Epithelial cell of proximal tubule (primary cell): ENCODE measurements around the gene RPS5. TPM values are rescaled to one million over a fixed set of nuclear protein-coding genes. Genes with fewer than 3 reads are reported as not detected.
"Not testable (repeated sequence)": the region's sequence is repeated elsewhere in the genome, so short reads cannot be mapped to it uniquely, and the experiment has no call there.

Experiments used
- DNase-seq: peaks from one replicate; pipeline ENCODE4 v3.0.0-alpha.2; 2011; ENCODE audit warnings: low read depth
- H3K4me3 ChIP-seq: 2 replicates; pipeline ENCODE4 v1.5.1; 2011; ENCODE audit warnings: low read depth, mild to moderate bottlenecking, low read length
- total RNA-seq: library from RNA; depleted of rRNA; stranded (reverse); fragments of >200 nt; gene quantifications from 2 replicates; pipeline ENCODE4 v1.2.3, GENCODE V29; 2015
- TF ChIP-seq, protein P1 (sequence below): conservative IDR thresholded peaks from 2 replicates; pipeline ENCODE4 v1.5.1; 2012; ENCODE audit warnings: low read depth, mild to moderate bottlenecking, low read length

Gene RPS5
- 1,628 and 2,421 TPM in 2 replicates for total RNA-seq

DNA sequence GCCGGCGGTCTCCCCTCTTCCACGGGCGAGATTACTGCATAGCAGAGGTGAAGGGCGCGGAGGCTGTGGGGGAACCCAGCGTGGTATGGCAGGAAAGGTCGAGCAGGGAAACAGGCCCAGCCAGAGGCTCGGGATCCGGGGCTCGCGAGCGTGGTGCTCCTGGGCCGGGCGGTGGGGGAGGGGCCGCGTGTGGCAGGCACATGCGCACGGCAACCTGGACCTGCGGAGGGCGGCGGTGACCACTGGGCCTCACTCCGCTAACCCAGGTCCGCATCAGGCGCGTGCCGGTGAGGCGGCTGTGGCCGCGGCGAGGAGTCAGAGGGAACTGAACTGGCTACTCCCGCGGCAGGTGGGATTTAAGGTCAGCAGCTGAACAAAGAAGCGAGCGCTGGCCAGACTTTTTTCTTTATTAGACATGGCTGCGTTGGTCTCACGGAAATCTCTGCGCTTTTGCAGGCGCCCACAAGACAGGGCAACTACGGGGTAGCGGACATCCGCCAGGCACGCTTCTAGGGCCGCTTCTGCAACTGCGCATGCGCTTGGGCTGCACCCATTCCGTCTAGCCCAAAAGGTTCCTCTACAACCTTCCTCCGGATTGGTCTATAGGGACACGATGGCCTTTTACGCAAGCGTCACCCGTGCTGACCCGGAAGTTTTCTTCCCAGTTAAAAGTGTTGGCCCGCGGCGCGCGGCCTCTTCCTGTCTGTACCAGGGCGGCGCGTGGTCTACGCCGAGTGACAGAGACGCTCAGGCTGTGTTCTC is at the start of gene RPS5:
RPS5 (plus strand) TSS at position 694 of the 762 bp plus-strand sequence. CDS start 869 bp downstream, outside the sequence.
- H3K4me3 ChIP-seq, result peak within 1 kb of the TSS; percentile 71
- TF ChIP-seq, protein P1, sequence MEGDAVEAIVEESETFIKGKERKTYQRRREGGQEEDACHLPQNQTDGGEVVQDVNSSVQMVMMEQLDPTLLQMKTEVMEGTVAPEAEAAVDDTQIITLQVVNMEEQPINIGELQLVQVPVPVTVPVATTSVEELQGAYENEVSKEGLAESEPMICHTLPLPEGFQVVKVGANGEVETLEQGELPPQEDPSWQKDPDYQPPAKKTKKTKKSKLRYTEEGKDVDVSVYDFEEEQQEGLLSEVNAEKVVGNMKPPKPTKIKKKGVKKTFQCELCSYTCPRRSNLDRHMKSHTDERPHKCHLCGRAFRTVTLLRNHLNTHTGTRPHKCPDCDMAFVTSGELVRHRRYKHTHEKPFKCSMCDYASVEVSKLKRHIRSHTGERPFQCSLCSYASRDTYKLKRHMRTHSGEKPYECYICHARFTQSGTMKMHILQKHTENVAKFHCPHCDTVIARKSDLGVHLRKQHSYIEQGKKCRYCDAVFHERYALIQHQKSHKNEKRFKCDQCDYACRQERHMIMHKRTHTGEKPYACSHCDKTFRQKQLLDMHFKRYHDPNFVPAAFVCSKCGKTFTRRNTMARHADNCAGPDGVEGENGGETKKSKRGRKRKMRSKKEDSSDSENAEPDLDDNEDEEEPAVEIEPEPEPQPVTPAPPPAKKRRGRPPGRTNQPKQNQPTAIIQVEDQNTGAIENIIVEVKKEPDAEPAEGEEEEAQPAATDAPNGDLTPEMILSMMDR, result no peak
- DNase-seq, result peak; percentile 91

DNA sequence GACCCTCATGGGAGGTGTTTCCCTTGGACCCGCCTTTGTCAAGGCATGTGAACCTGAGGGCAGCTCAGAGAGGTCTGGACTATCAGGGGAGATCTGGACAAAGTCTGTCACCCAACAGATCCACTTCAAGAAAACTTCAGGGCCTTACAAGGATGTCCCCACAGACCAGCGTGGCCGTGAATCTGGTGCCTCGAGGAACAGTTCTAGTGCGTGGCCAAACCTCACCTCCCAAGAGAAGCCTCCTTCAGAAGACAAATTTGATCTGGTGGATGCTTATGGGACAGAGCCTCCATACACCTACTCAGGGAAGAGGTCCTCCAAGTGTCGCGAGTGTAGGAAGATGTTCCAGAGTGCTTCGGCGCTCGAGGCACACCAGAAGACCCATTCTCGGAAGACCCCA is 48.7 kb upstream of the RPS5 start:
- no peak overlapping the region for H3K4me3 ChIP-seq
- TF ChIP-seq, protein P1, result no peak
- DNase-seq, result no peak

DNA sequence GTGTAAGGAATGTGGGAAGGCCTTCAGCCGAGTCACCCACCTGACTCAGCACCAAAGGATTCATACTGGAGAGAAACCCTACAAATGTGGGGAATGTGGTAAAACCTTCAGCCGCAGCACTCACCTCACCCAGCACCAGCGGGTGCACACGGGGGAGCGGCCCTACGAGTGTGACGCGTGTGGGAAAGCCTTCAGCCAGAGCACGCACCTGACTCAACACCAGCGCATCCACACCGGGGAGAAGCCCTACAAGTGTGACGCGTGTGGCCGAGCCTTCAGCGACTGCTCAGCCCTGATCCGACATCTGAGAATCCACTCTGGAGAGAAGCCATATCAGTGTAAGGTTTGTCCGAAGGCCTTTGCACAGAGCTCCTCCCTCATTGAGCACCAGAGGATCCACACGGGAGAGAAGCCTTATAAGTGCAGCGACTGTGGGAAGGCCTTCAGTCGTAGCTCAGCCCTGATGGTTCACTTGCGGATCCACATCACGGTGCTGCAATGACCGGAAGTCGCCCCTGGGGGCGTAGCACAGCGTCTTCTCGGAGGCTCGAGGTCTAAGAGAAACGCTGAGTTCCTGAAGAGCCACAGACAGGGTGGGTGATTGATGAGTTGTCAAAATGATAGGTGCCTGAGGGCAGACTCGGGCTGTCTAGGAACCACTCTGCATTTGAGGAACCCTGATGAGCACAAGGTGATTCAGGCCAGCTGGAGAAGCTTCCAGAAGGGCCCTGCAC is 48.1 kb upstream of the RPS5 start:
- TF ChIP-seq, protein P1, result no peak
- no peak overlapping the region for H3K4me3 ChIP-seq
- no peak for DNase-seq

DNA sequence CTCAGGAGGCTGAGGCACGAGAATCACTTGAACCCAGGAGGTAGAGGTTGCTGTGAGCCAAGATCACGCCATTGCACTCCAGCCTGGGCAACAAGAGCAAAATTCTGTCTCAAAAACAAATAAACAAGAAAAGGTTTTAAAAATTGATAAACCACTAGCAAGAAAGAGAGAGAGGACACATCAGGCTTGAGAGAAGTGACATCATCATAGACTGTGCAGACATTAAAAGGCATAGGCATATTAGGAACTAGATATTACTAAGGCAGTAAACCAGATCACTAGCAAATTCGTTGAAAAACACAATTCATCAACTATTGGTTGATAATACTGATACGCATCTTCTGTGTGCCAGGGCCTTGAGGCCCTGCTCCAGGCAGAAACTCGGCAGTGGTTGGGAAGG is 41.5 kb upstream of the RPS5 start:
- TF ChIP-seq, protein P1, result no peak
- DNase-seq, result no peak
- no peak overlapping the region for H3K4me3 ChIP-seq

DNA sequence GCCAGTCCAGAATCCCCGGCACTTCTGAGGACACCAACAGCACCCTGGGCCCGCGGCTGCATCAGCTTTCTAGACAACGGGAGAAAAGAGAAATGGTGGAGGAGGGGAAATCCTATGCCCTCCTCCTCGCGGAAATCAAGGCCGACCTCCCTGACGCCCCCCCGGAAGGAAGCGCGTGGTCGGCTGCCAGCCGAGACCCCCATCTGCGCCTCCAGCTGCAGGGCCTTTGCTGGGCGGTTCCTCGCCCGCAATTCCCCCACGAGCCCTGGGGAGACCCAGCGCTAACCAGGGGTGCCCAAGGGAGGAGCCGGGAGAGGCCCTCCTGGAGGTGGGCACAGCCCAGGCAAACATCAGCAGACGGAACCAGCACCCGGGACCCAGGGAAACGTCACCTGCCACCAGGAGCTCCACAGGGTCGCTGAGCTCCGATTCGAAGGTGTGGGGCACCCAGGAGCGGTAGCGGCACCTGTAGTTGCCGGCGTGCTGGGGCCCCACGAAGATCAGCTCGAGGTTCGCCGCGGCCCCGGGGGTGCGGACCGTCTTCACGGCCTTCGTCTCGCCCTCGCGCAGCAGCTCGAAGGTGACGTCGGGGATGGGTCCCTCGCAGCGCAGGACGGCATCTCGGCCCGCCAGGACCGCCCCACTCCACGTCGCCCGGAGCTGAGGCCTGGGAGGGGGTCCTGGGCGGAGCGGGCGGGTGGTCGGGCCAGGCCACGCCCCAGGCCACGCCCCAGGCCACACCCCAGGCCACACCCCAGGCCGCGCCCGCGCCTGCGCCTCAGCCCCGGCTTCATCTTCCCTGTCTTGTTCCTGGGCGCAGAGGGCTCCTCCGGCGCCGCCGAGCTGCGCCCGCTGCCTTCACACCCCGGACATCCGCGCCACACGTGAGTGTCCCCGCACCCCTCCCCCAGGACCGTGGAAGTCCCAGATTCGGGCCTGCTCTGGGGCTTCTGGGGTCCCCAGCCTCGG is 39.8 kb upstream of the RPS5 start:
- peak overlapping the region; percentile 60 for H3K4me3 ChIP-seq
- DNase-seq, result no peak
- TF ChIP-seq, protein P1, result no peak

DNA sequence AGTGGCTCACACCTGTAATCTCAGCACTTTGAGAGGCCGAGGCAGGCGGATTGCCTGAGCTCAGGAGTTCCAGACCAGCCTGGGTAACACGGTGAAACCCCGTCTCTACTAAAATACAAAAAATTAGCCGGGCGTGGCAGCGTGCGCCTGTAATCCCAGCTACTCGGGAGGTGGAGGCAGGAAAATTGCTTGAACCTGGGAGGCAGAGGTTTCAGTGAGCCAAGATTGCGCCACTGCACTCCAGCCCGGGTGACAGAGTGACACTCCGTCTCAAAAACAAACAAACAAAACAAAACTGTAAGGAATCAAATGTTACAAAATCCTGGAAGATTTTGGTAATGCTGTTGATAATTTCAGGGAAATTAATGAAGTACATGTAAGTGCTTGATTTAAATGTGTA is 39.0 kb upstream of the RPS5 start:
- not testable (repeated sequence) for DNase-seq
- peak overlapping the region; percentile 60 for H3K4me3 ChIP-seq

DNA sequence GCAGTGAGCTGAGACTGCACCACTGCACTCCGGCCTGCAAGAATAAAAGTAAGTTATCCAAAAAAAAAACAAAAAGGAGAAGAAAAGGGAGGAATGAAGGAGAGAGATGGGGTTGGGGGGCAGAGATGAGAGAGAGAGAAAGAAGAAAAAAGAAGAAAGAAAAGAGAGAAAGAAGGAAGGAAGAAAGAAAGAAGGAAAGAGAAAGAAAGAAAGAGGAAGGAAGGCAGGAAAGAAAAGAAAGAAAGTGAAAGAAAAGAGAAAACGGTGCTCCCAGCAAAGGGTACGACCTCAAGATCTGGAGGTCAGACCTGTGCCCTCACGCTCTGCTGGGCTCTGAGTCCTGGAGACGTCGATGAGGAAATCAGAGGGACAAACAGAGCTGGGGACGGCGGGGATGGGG is 37.5 kb upstream of the RPS5 start:
- no peak overlapping the region for H3K4me3 ChIP-seq
- DNase-seq, result no peak
- TF ChIP-seq, protein P1, result no peak
